Esophagus (tissue), 2 donors: ENCODE data around the gene ATXN2L. TPM values are rescaled to one million over a fixed set of nuclear protein-coding genes. Genes with fewer than 3 reads are reported as not detected.

Experiments used
- H3K27ac ChIP-seq, 2 donors: one replicate each; pipeline ENCODE4 v1.5.1; 2013; ENCODE audit warnings: low read depth in 2 of 2, mild to moderate bottlenecking in 2 of 2, inconsistent platforms in 1 of 2, low read length in 1 of 2, moderate library complexity in 1 of 2
- H3K27me3 ChIP-seq, 2 donors: one replicate each; pipeline ENCODE4 v1.6.1; 2013; ENCODE audit warnings: low read length in 2 of 2, control low read depth in 1 of 2, mild to moderate bottlenecking in 1 of 2; ENCODE audit not compliant: insufficient read depth in 2 of 2, control insufficient read depth in 1 of 2
- H3K36me3 ChIP-seq, 2 donors: one replicate each; pipeline ENCODE4 v1.6.1; 2013; ENCODE audit warnings: low read length in 1 of 2; ENCODE audit not compliant: control insufficient read depth in 2 of 2, insufficient read depth in 2 of 2
- H3K4me1 ChIP-seq, 2 donors: one replicate each; pipeline ENCODE4 v1.6.1; 2013; ENCODE audit warnings: low read length in 1 of 2; ENCODE audit not compliant: control insufficient read depth in 2 of 2, insufficient read depth in 2 of 2
- H3K4me3 ChIP-seq, 2 donors: one replicate each; pipeline ENCODE4 v1.5.1; 2013; ENCODE audit warnings: low read length in 2 of 2, mild to moderate bottlenecking in 2 of 2, low read depth in 1 of 2, moderate library complexity in 1 of 2
- H3K9me3 ChIP-seq, 2 donors: one replicate each; pipeline ENCODE4 v1.6.1; 2013; ENCODE audit warnings: mild to moderate bottlenecking in 2 of 2, low read depth in 1 of 2, low read length in 1 of 2, moderate library complexity in 1 of 2; ENCODE audit not compliant: control insufficient read depth in 2 of 2, insufficient read depth in 1 of 2
- WGBS, 2 donors: extraction: QIAGEN DNeasy Blood & Tissue Kit; methylation state at CpG; one replicate each; pipeline ENCODE4 v1.1.7; 2013; 5-methylcytosine and 5-hydroxymethylcytosine counted together
- polyA plus RNA-seq, 2 donors: library from polyadenylated mRNA; stranded (reverse); fragments of 200-250 nt; gene quantifications; one replicate each; pipeline ENCODE4 v1.2.3, GENCODE V29; 2013
- donor health status: healthy with polysubstance abuse.
- donor health status: Bipolar disorder and iron deficiency.

Gene ATXN2L
- polyA plus RNA-seq, 2 donors = 37.9 to 82.1 TPM

GRCh38 chr16:28876019-28876659 lies 53.3 kb downstream of the ATXN2L start:
- H3K9me3 ChIP-seq = no peaks in the 10 kb centered on the region
- no peak overlapping the region for H3K27ac ChIP-seq
- no peak overlapping the region for H3K4me3 ChIP-seq
- 51 to 60% methylated on average over 17 of the region's 17 CpGs for WGBS, 2 donors
- peaks cover 2 to 20% of the 10 kb centered on the region in 2 donors for H3K36me3 ChIP-seq
- H3K4me1 ChIP-seq = peaks cover 0 to 12% of the 10 kb centered on the region in 2 donors
- no peaks in the 10 kb centered on the region for H3K27me3 ChIP-seq

- Histone ChIP-seq H3K27ac (no peak overlapping the region), H3K36me3 (peaks cover 0 to 17% of the 10 kb centered on the region in 2 donors), H3K4me1 (peaks cover 0 to 12% of the 10 kb centered on the region in 2 donors), H3K27me3 (no peaks in the 10 kb centered on the region), H3K9me3 (no peaks in the 10 kb centered on the region), H3K4me3 (no peak overlapping the region)
- 55 to 58% methylated on average over 12 of the region's 12 CpGs for WGBS, 2 donors
These were observed 54.3 kb downstream of the ATXN2L start for GRCh38 chr16:28876973-28877654.

- Histone ChIP-seq H3K36me3 (peaks cover 0 to 12% of the 10 kb centered on the region in 2 donors), H3K27ac (no peak overlapping the region), H3K4me1 (peaks cover 0 to 12% of the 10 kb centered on the region in 2 donors), H3K9me3 (no peaks in the 10 kb centered on the region), H3K4me3 (no peak overlapping the region), H3K27me3 (peaks cover 0 to 3% of the 10 kb centered on the region in 2 donors)
- WGBS, 2 donors = 69 to 72% methylated on average over 2 of the region's 2 CpGs
These were observed 54.8 kb downstream of the ATXN2L start for GRCh38 chr16:28877655-28878000.

DNA sequence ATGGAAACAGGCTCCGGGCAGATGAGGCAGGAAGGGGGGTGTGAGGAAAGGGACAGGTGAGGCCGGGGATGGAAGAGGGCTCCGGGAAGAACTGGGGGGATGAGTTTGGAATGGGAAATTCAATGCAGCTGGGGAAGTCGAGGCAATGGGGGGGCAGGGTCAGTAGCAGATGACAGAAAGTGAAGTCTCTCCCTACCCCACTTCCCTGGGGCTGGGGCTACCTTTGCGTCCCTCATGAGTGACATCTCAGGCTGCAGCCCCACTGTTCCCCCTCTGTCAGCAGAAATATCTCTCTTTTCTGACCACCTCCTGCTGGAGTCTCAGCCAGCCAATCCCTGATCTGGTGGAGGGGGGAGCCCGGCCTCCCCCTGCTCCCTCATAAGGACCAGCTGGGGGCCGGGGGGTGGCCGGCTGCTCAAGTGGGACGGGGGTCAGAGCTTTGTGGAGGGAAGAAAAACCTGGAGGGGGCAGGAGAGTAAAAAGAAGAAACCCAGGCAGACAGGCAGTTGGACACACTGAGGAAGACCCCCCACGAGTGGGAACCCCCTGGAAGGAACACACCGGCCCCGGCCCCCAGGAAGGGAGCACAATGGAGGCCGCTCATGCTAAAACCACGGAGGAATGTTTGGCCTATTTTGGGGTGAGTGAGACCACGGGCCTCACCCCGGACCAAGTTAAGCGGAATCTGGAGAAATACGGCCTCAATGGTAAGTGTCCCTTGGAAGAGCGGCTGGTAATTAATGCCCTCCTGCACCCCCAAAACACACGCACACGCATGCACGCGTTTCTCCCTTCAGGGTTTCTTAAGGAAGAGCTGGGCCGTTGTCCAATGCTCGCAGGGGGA lies 55.5 kb downstream of the ATXN2L start, which contains the start of gene ATP2A1:
Gene ATP2A1 (plus strand): TSS at position 406 of the 844 bp plus-strand sequence. CDS start 184 bp downstream, at position 590.
- WGBS, 2 donors = 65 to 70% methylated on average over 25 of the region's 25 CpGs
- H3K36me3 ChIP-seq = peaks cover 0 to 7% of the 10 kb centered on the region in 2 donors
- peaks cover 0 to 12% of the 10 kb centered on the region in 2 donors for H3K4me1 ChIP-seq
- H3K4me3 ChIP-seq = peak within 1 kb of the TSS; percentile 46 to 69
- no peaks in the 10 kb centered on the region for H3K9me3 ChIP-seq
- peaks cover 0 to 3% of the 10 kb centered on the region in 2 donors for H3K27me3 ChIP-seq
- H3K27ac ChIP-seq = no peak within 1 kb of the TSS

GRCh38 chr16:28879261-28879840 lies 56.6 kb downstream of the ATXN2L start:
- Histone ChIP-seq H3K36me3 (peaks cover 0 to 2% of the 10 kb centered on the region in 2 donors), H3K4me3 (peak overlapping the region; percentile 46 to 69), H3K4me1 (peaks cover 0 to 12% of the 10 kb centered on the region in 2 donors), H3K27me3 (peaks cover 0 to 3% of the 10 kb centered on the region in 2 donors), H3K9me3 (no peaks in the 10 kb centered on the region), H3K27ac (no peak overlapping the region)
- 2% methylated on average over 27 of the region's 27 CpGs for WGBS, 2 donors

DNA sequence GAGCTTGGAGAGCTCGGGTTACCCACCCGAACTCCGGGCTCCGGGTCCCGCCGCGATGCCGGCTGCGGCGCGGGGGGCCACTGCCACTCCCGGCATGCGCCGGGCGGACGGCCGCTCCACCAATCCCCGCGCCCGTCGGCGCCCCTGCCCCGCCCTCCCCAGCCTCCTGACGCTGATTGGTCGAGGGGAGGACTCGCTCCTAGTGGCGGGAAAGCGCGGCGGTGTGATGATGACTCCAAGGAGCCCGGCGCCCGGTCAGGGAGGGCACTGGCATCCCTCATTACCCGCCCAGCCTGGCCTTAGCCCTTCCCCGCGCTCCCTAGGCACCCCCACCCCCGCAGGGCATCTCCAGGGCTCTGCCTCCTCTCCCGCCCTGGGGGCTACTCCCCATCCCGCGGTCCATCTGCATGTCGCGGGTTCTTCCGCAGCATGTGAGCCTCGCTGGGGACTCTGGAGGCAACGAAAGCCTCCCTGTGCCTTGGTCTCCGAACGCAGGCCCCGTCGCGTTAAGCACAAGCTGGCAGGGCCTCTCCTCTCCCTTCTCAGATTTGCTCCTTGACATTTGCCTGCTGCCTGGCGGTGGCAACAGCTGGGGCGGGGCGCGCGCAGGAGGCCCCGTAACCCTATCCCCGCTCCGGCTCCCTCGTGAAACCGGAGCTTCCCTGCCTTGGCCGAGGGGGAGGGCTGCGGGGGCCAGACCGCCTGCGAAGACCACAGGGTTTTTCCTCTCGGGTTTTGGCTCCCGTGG lies 57.2 kb downstream of the ATXN2L start:
- H3K27me3 ChIP-seq = peaks cover 0 to 3% of the 10 kb centered on the region in 2 donors
- peaks cover 0 to 2% of the 10 kb centered on the region in 2 donors for H3K36me3 ChIP-seq
- no peaks in the 10 kb centered on the region for H3K9me3 ChIP-seq
- peaks cover 0 to 12% of the 10 kb centered on the region in 2 donors for H3K4me1 ChIP-seq
- 2 to 3% methylated on average over 61 to 66 of the region's 66 CpGs for WGBS, 2 donors
- no peak overlapping the region for H3K27ac ChIP-seq
- peak overlapping the region; percentile 46 to 69 for H3K4me3 ChIP-seq

- 19 to 24% methylated on average over 11 of the region's 11 CpGs for WGBS, 2 donors
- H3K4me3 ChIP-seq = no peak overlapping the region
These were observed 57.8 kb downstream of the ATXN2L start for GRCh38 chr16:28880589-28880915.

GRCh38 chr16:28880955-28881354 lies 58.2 kb downstream of the ATXN2L start:
- Histone ChIP-seq H3K27me3 (peaks cover 0 to 3% of the 10 kb centered on the region in 2 donors), H3K36me3 (no peaks in the 10 kb centered on the region), H3K27ac (no peak overlapping the region), H3K4me1 (peaks cover 0 to 12% of the 10 kb centered on the region in 2 donors), H3K4me3 (no peak overlapping the region), H3K9me3 (no peaks in the 10 kb centered on the region)
- 70 to 74% methylated on average over 4 of the region's 4 CpGs for WGBS, 2 donors

More at GRCh38 chr16:28880589-28880915, 57.8 kb downstream of the ATXN2L start:
- peaks cover 0 to 3% of the 10 kb centered on the region in 2 donors for H3K27me3 ChIP-seq
- H3K36me3 ChIP-seq = no peaks in the 10 kb centered on the region
- no peak overlapping the region for H3K27ac ChIP-seq
- peaks cover 0 to 12% of the 10 kb centered on the region in 2 donors for H3K4me1 ChIP-seq
- no peaks in the 10 kb centered on the region for H3K9me3 ChIP-seq
